Glomerular visceral epithelial cell (primary cell): ENCODE results near the gene ZNF280C.
"Not testable (repeated sequence)": the region's sequence is repeated elsewhere in the genome, so short reads cannot be mapped to it uniquely, and the experiment has no call there.

Experiments
- DNase-seq: peaks from one replicate; pipeline ENCODE4 v3.0.0-alpha.2; 2016; ENCODE audit errors: extremely low spot score

Gene ZNF280C

DNA sequence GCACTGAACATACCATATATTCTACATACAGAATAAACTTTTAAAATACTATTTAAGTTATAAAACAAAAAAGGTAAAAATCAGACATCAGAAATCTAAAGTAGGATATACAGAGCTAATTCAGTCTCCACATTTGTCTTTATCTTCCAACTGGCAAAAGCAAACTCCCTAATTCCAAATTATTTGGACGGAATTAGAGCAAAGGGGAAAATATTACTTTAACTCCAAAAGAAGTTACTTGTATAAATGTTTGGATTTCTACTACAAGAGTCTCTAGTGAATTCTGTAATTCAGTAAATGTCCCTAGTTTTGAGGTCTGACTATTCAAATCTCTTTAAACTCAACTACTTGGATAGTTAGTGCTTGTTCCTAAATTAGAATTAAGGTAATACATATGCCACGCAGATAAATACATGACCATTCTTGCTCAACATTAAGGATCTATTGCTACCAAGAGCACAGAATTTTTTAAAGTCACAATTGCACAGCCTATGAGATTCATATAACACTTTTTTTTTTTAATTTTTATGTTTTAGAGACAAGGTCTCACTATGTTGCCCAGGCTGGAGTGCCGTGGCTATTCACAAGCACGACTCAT, 7.3 kb downstream of the ZNF280C start:
- DNase-seq = no peak

DNA sequence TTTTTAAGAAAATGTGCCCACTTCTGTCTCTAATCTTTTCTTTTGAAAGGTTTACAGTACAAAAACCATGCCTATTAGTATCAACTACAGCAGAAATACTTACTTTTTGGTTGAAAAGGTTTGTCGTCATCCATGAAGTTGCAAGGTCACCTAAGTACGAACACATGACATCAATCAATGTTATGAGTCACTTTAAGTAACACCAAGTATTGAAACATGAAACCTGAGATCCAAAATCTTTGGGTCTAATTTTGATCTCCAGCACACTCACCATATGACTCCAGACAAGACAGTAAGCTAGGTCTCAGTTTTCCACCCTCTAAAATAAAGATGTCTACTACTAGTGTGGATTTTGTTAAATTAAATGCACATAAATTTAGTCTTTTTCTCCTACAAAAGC, 8.4 kb downstream of the ZNF280C start:
- DNase-seq = no peak

DNA sequence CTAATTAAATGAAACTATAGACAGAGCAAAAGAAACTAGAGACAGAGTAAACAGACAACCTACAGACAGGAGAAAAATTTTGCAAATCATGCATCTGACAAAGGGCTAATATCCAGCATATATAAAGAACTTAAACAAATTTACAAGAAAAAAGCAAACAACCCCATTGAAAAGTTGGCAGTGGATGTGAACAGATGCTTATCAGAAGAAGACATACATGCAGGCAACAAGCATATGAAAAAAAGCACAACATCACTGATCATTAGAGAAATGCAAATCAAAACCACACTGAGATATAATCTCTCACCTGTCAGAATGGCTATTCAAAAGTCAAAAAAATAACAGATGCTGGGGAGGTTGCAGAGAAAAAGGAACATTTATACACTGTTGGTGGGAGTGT, 14.8 kb downstream of the ZNF280C start:
- no peak for DNase-seq

DNA sequence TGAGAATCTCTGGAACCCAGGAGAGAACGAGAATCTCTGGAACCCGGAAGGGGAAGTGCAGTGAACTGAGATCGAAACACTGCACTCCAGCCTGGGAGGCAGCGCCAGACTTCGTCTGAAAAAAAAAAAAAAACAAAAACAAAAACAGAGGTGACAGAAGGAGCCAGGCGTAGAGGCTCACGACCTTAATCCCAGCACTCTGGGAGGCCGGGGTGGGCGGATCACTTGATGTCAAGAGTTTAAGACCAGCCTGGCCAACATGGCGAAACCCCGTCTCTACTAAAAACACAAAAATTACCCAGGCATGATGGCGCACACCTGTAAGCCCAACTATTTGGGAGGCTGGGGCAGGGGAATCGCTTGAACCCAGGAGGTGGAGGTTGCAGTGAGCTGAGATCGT, 17.0 kb downstream of the ZNF280C start:
- no peak for DNase-seq

DNA sequence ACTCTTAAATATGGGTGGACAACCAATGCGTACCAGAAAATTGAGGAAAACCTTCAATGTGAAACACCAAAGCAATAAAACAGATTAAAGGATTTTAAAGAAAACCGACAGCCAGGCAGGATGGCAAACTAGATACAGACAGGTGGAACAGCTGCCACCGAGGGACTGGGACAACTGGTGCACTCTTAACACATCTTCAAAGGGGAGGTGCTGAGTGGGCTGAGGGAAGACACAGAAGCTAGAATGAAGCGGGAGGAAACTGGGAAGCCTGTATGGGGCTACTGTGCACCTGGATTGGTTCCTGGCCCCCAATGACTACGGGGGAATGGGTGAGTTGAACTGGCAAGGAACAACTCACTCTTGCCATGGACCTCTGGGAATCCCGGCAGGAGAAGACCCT, 20.7 kb downstream of the ZNF280C start:
- DNase-seq = no peak

DNA sequence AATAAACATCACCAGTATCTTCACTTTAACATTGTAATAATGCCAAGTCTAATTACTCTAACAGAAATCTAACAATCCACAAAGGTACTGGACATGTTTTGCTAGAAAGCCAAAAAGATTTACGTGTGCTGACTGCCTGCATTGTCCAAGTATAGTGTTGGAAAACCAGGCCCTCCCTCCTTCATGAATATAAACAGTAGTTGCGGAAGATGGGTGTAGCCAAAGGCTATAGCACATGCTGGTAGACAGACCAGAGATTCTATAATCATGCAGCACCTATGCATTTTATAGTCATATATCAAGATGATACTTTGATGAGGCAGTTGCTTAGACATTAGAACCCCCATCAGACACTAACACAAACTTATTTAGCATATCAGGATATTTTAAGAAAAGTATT, 22.6 kb downstream of the ZNF280C start:
- DNase-seq = no peak

DNA sequence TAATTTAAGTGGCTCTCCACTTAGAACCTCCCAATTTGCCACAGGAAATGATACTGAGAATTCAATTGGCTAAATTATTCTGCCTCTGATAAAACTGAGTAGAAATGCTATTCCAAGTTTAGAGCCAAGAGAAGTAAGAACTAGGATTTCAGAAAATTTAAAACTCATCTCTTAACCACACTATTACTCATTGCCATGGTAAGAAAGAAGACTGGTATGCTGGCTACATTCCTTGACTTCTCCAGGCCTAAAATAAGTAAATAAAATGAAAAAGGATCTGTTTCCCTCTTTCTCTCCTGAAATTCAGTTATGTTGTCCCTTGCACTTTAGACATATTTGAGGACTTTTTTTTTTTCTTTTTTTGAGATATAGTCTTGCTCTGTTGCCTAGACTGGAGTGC, 23.3 kb downstream of the ZNF280C start:
- peak; percentile 15 for DNase-seq

DNA sequence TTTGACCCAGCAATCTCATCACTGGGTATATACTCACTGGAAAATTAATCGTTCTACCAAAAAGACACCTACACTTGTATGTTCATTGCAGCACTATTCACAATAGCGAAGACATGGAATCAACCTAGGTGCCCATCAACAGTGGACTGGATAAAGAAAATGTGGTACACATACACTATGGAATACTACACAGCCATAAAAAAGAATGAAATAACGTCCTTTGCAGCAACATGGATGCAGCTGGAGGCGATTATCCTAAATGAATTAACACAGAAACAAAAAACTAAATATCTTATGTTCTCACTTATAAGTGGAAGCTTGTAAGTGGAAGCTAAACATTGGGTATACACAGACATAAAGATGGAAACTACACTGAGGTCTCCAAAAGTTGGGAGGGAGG, 37.5 kb downstream of the ZNF280C start:
- DNase-seq = not testable (repeated sequence)

DNA sequence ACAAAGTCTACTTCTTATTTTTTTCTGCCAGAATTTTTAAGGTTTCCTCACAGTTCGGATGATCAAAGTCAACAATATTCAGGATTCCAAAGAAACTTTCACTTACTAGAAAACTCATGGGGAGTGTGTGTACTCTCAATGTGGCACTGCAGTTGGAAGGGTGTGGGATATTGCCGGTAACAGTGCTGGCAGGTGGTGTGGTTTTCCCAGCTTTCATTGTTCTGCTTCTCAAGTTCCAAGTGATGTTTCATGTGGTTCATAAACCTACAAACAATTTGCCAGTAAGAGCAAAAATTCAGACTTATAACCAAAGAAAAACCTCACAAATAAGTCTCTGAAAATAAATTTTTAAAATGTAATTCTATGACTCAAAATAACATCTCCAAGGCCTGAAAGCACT, 39.8 kb downstream of the ZNF280C start:
- no peak for DNase-seq

DNA sequence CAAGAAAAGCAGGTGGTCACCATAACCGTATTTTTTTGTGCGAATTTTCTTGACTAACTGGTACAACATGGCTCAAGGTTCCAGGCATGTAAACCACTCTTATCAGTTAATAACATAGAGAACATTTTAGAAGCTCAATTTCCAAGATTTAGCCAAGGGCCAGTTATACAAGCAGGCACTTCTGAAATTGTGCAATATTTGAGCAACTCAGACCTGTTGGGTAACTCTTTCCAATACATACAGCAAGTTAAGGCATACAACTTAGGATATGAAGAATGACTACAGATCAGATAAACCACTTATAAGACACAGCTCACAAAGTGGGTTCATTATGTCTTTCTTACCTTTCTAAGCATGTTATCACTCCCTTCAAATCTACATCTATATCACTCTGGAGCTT, 43.9 kb downstream of the ZNF280C start:
- no peak for DNase-seq

DNA sequence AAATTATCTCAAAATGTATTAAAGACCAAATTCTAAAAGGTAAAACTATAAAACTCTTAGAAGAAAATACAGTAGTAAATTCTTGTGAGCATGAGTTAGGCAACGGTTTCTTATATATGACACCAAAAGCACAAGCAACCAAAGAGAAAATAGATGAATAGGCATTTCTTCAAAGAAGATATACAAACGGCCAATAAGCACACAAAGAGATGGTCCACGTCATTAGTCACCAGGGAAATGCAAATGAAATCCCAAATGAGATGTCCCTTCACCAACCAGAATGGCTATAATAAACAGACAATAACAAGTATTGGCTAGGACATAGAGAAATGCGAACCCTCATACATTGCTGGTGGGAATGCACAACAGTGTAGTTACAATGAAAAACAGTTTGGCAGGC, 52.4 kb downstream of the ZNF280C start:
- no peak for DNase-seq

DNA sequence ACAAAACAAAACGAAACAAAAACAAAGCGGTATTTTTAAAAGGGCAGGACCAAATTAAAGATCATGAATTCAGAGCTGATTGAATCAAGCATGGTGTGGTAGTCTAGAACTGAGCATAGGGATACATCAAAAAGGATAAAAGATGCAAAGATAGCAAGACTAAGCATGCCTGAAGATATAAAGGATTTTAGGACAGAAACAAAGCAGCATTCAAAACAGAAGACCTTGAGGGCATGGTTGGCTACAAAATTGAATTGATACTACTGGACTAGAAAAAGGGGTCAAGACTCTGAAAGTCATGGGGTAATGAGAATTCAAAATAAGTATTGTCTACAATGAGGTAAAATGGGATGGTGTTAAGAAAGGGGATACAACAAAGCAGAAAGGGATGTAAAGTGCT, 55.3 kb downstream of the ZNF280C start:
- no peak for DNase-seq

DNA sequence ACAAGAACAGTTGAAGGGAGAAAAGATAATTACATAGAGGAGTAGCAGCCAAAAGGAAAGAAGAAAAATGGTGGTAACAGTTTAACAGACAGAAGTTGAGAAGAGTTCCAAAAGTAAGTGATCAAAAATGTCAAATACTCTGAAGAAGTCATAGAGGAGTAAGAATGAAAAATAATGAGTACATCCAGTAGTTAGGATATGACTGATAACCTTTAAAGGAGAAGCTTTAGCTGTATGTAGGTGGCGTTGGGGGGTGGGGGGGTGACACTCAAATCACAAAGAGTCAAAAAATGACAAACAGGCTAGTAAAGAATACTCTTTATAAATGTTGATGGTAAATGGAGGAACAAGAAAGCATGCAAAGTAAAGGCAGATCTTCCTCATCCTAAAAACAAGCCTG, 56.3 kb downstream of the ZNF280C start:
- DNase-seq = no peak

DNA sequence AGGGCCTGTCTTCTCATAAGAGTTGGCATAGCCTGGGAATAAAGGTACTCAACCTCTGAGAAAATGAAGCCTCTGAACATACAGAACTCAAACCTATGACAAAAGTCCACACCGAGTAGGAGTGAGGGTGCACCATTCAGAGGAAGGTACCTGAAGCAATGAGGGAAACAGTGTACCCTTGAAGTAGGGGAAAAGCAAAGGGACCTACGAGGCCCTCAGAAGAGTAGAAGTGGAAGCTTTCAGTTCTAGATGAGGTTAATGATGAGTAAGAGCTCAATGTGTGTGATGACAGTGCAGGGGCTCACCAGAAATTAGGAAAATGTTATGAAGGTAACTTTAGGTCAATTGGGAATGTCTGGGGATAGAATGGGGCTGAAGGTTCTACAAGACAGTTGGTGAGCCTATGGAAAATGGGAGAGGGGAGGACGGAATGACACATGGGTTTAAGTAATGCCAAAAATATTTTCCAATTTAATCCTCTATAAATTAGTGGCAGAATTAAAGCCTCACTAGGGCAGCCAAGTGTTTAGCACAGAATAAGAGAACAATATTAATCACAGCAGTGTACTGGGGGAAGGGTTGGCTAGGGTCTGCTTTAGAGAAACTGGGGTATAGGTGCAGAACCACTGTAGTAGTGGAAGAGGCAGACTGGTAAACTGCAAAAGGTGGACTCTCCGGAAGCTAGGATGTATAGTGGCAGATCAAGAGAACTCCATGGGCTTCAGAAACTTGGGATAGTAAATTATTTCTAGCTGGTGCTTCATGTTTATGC, 57.1 kb downstream of the ZNF280C start:
- no peak for DNase-seq

DNA sequence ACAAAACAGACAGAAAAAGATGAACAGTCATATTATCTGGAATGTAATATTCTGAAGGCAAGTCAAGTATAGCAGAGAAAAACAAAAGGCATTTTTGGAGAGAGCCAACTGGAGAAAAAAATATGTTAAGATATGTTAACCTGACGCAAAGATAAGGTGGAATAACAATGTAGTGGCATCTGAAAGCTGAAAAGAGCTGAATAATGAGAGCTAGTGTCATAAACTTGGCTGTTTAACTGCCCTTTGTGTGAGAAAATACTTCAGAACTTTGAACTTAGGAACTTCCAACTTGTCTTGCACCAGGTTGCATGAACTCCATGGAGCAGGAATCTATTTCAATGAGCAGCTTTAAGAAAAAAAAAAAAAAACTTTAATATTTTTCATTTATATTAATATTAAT, 64.1 kb downstream of the ZNF280C start:
- DNase-seq = no peak

DNA sequence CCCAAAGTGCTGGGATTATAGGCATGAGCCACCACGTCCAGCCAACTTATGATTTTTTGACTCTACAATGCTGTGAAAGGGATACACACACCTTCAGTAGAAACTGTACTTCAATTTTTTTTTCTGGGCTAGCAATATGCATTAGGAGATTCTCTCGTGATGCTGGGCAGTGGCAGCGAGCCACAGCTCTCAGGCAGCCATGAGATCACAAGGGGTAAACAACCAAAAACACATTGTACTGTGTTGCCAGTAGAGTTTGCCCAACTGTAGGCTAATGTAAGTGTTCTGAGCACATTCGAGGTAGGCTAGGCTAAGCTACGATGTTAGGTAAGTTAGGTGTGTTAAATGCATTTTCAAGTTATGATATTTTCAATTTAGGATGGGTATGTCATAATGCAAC, 71.2 kb downstream of the ZNF280C start:
- DNase-seq = no peak

DNA sequence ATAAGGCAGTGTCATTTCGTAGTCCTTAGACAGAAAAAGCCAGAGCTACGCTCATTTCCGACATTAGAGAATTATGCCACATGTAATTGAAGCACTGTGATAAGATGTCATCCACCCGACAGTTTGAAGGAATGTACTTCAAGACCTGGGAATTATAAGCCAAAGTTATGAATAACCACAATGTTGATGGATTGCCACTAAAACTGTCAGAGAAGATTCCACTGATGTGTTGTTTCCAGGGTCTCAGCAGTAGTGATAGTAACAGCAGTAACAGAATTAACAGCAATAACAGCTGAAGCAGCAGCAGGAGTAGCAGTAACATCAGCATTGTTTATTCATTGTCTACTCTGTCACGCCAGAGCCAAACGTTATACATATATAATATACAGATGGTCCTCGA, 72.2 kb downstream of the ZNF280C start:
- no peak for DNase-seq

DNA sequence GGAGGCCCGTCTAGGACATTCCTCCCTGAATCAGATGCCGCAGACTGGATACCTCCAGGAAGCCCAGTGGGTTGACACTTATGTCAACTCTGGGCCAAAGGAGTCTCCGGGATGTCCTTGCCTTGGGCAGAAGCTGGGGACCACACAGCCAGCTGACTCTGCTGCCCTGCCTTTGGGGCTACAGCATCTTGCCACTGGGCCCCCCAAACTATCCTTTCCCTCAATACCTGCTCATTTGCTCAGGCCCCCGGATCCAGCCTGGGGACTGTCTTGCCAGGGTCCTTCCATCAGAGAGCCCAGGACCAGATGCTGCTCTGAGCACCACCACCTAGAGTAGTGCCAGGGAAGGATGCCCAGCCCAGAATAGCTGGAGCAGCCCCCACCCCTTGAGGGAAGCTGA, 77.9 kb downstream of the ZNF280C start:
- no peak for DNase-seq

DNA sequence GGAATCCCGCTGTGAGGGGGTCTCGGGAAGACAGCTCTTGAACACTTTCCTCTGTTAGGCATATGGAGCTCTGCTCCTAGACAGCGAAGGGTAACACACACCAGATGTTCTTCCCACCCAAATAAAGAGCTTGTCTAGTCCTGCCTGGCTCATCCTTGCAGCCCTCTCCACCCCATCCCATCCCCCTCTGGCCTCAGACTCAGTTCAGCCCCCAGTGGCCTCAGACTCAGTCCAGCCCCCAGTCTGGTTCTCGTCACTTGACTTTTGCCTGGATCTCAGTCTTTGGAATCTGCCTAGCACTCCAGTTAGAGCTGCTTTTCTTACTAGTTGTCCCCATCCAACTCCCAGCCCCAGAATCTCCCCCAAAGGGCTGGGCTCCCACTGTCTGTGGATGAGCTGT, 82.0 kb downstream of the ZNF280C start:
- no peak for DNase-seq

DNA sequence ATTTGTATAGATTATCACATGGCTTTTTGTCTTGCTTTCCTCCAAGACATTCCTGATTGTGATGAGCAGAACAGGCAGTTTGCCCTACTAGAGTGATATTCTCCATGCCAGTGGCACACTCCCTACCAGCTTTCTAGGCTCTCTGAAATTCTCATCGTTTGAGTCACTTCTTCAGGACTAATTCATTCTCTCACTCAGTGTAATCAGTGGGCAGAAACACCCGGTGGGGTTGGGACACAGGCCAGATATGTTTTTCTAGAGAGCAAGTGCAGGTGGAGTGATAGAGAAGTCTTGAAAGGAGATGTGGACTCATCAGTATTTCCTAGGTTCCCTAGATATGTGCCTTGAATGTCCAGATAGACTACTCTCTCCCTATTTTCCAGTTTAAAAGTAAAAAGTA, 83.8 kb downstream of the ZNF280C start:
- peak; percentile 21 for DNase-seq

DNA sequence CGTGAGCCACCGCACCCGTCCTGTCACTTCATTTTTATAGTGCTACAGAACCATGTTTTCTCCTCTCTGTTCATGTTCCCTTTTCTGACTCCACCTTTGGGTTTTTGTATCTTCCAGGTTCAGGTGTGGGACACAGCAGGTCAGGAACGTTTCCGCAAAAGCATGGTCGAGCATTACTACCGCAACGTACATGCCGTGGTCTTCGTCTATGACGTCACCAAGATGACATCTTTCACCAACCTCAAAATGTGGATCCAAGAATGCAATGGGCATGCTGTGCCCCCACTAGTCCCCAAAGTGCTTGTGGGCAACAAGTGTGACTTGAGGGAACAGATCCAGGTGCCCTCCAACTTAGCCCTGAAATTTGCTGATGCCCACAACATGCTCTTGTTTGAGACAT, 84.5 kb downstream of the ZNF280C start:
- no peak for DNase-seq

DNA sequence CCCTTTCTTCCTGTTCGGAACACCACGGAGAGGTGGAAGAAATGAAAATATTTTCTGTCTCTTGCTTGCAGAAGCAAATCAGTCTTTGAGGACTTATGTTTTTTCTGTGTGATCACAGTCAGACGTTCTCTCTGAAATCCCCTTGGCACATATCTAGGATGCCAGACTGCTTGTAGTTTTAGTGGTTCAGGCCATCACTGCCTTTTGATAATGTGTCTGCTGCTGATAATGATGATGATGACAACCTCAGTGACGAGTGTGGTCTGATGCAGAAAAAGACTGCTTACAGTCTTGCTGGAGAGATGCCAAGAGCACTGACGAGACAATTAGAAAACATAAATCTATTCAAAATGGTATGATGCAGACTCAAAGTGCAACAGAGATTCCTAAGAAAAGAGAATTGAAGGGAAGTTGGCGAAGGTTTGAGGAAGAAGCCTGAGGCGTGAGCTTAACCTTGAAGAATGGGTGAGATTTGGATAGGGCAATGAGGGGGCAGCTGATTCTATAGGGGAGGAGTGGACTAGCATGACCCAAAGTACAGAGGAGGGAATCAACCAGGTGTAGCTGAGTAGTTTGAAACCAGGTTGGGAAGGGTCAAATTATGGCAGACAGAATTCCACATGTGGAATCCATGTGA, 89.0 kb downstream of the ZNF280C start:
- no peak for DNase-seq

DNA sequence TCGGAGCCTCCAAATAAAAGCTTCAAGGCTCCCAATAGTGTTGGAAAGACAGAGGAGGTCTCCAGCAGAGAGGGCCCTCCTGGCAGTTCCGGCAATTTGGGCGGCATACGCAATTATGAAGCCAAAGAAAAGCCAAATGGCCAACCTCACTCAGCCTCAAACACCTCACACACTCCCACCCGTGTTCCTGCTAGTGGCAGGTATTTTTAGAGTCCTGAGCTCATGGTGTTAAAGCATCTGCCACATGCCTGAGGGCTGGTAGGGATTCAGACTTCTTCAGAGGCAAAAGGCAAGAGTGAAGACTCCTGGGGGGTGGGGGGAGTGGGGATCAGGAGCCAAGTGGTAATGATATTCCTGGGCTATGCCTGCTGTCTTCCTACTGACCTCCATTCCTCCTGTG, 89.5 kb downstream of the ZNF280C start:
- no peak for DNase-seq
